HepG2 (cell line): ENCODE results near the gene SRP68. TPM values are rescaled to one million over a fixed set of nuclear protein-coding genes. Genes with fewer than 3 reads are reported as not detected.

ENCODE experiments used
- AKAP8 ChIP-seq: sonication (generic); formaldehyde crosslinking; IDR thresholded peaks from 2 replicates; pipeline ENCODE4 v1.5.1; 2020; ENCODE audit warnings: mild to moderate bottlenecking, missing genetic modification reagents
- ELF3 ChIP-seq: IDR thresholded peaks from 2 replicates; pipeline ENCODE4 v1.6.1; 2016; ENCODE audit warnings: missing genetic modification reagents, missing compliant biosample characterization
- ERF ChIP-seq: IDR thresholded peaks from 2 replicates; pipeline ENCODE4 v1.6.1; 2018; ENCODE audit warnings: missing biosample characterization, missing genetic modification reagents
- FOXK1 ChIP-seq: sonication (generic); formaldehyde crosslinking; IDR thresholded peaks from 2 replicates; pipeline ENCODE4 v1.4.0; 2020; ENCODE audit warnings: low read depth, missing genetic modification reagents, borderline replicate concordance
- GZF1 ChIP-seq: sonication (generic); formaldehyde crosslinking; IDR thresholded peaks from 2 replicates; pipeline ENCODE4 v1.5.1; 2020; ENCODE audit warnings: mild to moderate bottlenecking, missing genetic modification reagents
- KDM2A ChIP-seq: sonication (generic); formaldehyde crosslinking; IDR thresholded peaks from 2 replicates; pipeline ENCODE4 v1.4.0; 2020; ENCODE audit warnings: low read depth, missing genetic modification reagents, borderline replicate concordance
- RXRB ChIP-seq: IDR thresholded peaks from 2 replicates; pipeline ENCODE4 v1.6.1; 2016; ENCODE audit warnings: borderline replicate concordance, missing genetic modification reagents, missing compliant biosample characterization
- SAFB2 ChIP-seq: sonication (generic); formaldehyde crosslinking; IDR thresholded peaks from 2 replicates; pipeline ENCODE4 v1.5.1; 2020; ENCODE audit warnings: missing genetic modification reagents, low read depth, mild to moderate bottlenecking, borderline replicate concordance
- SALL1 ChIP-seq: sonication (generic); formaldehyde crosslinking; IDR thresholded peaks from 2 replicates; pipeline ENCODE4 v1.8.0; 2022; ENCODE audit warnings: mild to moderate bottlenecking, missing genetic modification reagents
- SP1 ChIP-seq, 2 experiments: fragments of 450-650 bp in 1 of 2; sonication (generic) in 1 of 2; formaldehyde crosslinking in 1 of 2; IDR thresholded peaks; 2 replicates each; pipeline versions ENCODE4 v1.4.0 to v1.6.1; 2016 to 2020; ENCODE audit warnings: missing genetic modification reagents in 1 of 2
- TBL1XR1 ChIP-seq: fragments of 150-350 bp; IDR thresholded peaks from 2 replicates; pipeline ENCODE4 v1.6.1; 2014; ENCODE audit warnings: borderline replicate concordance, low read length; ENCODE audit not compliant: partially characterized antibody
- TBX3 ChIP-seq: fragments of 450-650 bp; IDR thresholded peaks from 2 replicates; pipeline ENCODE4 v1.6.1; 2017; ENCODE audit warnings: antibody characterized with exemption, mild to moderate bottlenecking, inconsistent platforms, borderline replicate concordance
- XRCC5 ChIP-seq: fragments of 200-400 bp; formaldehyde crosslinking; optimal IDR thresholded peaks from 2 replicates; pipeline ENCODE3; 2017; ENCODE audit warnings: mild to moderate bottlenecking, low read length
- ZNF713 ChIP-seq: sonication (generic); formaldehyde crosslinking; IDR thresholded peaks from 2 replicates; pipeline ENCODE4 v1.4.0; 2020; ENCODE audit warnings: mild to moderate bottlenecking, missing genetic modification reagents
- ZNF766 ChIP-seq: sonication (generic); formaldehyde crosslinking; IDR thresholded peaks from 2 replicates; pipeline ENCODE4 v1.5.0; 2020; ENCODE audit warnings: missing genetic modification reagents, borderline replicate concordance
- ZNF770 ChIP-seq: sonication (generic); formaldehyde crosslinking; IDR thresholded peaks from 2 replicates; pipeline ENCODE4 v1.5.0; 2020; ENCODE audit warnings: mild to moderate bottlenecking, missing genetic modification reagents
- ZNF788 ChIP-seq: sonication (generic); formaldehyde crosslinking; IDR thresholded peaks from 2 replicates; pipeline ENCODE4 v1.5.0; 2020; ENCODE audit warnings: mild to moderate bottlenecking, missing genetic modification reagents, borderline replicate concordance
- ZNF883 ChIP-seq: sonication (generic); formaldehyde crosslinking; IDR thresholded peaks from 2 replicates; pipeline ENCODE4 v1.5.1; 2020; ENCODE audit warnings: mild to moderate bottlenecking, missing genetic modification reagents; ENCODE audit errors: not compliant biosample characterization
- polyA plus RNA-seq, 8 experiments: library from polyadenylated mRNA; depleted of rRNA in 3 of 8; stranded (reverse) in 7 of 8; unstranded in 1 of 8; fragments of >200 nt; fragmentation: Illumina TruSeq in 4 of 8; extraction: Trizol in 4 of 8; gene quantifications; 2 replicates each; pipeline versions ENCODE4 v1.2.1 to v1.2.3, GENCODE V29; 2011 to 2016; ENCODE audit warnings: low read depth in 4 of 8, missing spikeins in 1 of 8, mixed read lengths in 1 of 8; ENCODE audit not compliant: insufficient read depth in 1 of 8
- total RNA-seq, 5 experiments: library from RNA; depleted of rRNA; stranded (reverse); fragments of >200 nt; fragmentation: Illumina TruSeq; extraction: Trizol; gene quantifications; 2 replicates each; pipeline ENCODE4 v1.2.3, GENCODE V29; 2016; ENCODE audit warnings: low read depth in 1 of 5
- TF ChIP-seq, protein P1 (sequence below): sonication (generic); formaldehyde crosslinking; IDR thresholded peaks from 2 replicates; pipeline ENCODE4 v1.5.0; 2020; ENCODE audit warnings: mild to moderate bottlenecking, missing genetic modification reagents
- TF ChIP-seq, protein P2 (sequence below): sonication (generic); formaldehyde crosslinking; IDR thresholded peaks from 2 replicates; pipeline ENCODE4 v1.9.0; 2021; ENCODE audit warnings: missing genetic modification reagents, mild to moderate bottlenecking, borderline replicate concordance

Gene SRP68
- total and polyA plus RNA-seq, 2 of the 13 experiments (the other 11 are each of a cell fraction or from before 2014, with no cell fraction given) = 39.8 to 74.3 TPM

- TF ChIP-seq FOXK1 (CRISPR knock-in tag) (peak; percentile 44; the same call in 1 of the 2 replicates), ZNF766 (CRISPR knock-in tag) (no peak), ZNF883 (CRISPR knock-in tag) (peak; percentile 72), AKAP8 (peak; percentile 73; the same call in 1 of the 2 replicates), KDM2A (peak; percentile 42; the same call in 1 of the 2 replicates), ZNF770 (CRISPR knock-in tag) (peak; percentile 37; the same call in 1 of the 2 replicates), SALL1 (CRISPR knock-in tag) (peak; percentile 54), TBL1XR1 (no peak), GZF1 (CRISPR knock-in tag) (peak; percentile 72; the same call in 1 of the 2 replicates), ZNF713 (CRISPR knock-in tag) (peak; percentile 23; the same call in 1 of the 2 replicates), ELF3 (no peak), TBX3 (no peak), RXRB (peak; percentile 49), SP1 (IDR thresholded peaks at IDR 0.05) (no peak), SP1 (CRISPR knock-in tag; IDR thresholded peaks at IDR 0.05) (peak; percentile 67), ERF (CRISPR knock-in tag) (0 out of 2 replicates have a peak, but pooled peaks have one; percentile 39), SAFB2 (CRISPR knock-in tag) (peak; percentile 88), XRCC5 (no peak), ZNF788 (no peak)
- TF ChIP-seq, protein P1, sequence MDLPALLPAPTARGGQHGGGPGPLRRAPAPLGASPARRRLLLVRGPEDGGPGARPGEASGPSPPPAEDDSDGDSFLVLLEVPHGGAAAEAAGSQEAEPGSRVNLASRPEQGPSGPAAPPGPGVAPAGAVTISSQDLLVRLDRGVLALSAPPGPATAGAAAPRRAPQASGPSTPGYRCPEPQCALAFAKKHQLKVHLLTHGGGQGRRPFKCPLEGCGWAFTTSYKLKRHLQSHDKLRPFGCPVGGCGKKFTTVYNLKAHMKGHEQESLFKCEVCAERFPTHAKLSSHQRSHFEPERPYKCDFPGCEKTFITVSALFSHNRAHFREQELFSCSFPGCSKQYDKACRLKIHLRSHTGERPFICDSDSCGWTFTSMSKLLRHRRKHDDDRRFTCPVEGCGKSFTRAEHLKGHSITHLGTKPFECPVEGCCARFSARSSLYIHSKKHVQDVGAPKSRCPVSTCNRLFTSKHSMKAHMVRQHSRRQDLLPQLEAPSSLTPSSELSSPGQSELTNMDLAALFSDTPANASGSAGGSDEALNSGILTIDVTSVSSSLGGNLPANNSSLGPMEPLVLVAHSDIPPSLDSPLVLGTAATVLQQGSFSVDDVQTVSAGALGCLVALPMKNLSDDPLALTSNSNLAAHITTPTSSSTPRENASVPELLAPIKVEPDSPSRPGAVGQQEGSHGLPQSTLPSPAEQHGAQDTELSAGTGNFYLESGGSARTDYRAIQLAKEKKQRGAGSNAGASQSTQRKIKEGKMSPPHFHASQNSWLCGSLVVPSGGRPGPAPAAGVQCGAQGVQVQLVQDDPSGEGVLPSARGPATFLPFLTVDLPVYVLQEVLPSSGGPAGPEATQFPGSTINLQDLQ = no peak; the same call in 1 of the 2 replicates
- TF ChIP-seq, protein P2, sequence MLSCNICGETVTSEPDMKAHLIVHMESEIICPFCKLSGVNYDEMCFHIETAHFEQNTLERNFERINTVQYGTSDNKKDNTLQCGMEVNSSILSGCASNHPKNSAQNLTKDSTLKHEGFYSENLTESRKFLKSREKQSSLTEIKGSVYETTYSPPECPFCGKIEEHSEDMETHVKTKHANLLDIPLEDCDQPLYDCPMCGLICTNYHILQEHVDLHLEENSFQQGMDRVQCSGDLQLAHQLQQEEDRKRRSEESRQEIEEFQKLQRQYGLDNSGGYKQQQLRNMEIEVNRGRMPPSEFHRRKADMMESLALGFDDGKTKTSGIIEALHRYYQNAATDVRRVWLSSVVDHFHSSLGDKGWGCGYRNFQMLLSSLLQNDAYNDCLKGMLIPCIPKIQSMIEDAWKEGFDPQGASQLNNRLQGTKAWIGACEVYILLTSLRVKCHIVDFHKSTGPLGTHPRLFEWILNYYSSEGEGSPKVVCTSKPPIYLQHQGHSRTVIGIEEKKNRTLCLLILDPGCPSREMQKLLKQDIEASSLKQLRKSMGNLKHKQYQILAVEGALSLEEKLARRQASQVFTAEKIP = no peak
Measured at GRCh38 chr17:76000016-76000754, 72.1 kb downstream of the SRP68 start (continued).
